HAP-1 (cell line): ENCODE measurements around the gene CELF2.

Source experiments
- DNase-seq, 2 experiments: peaks; one replicate each; pipeline ENCODE4 v3.0.0-alpha.2; 2016 to 2020; ENCODE audit warnings: low spot score in 2 of 2
- H3K27me3 ChIP-seq: fragments of 250-450 bp; sonication (Bioruptor Pico); 2 replicates; pipeline ENCODE4 v1.5.1; 2020; ENCODE audit warnings: low read depth, mild to moderate bottlenecking, moderate library complexity
- H3K36me3 ChIP-seq: fragments of 250-450 bp; sonication (Bioruptor Pico); replicated peaks from 2 replicates; pipeline ENCODE4 v1.5.1; 2020; ENCODE audit warnings: mild to moderate bottlenecking
- H3K4me1 ChIP-seq: fragments of 250-450 bp; sonication (Bioruptor Pico); 2 replicates; pipeline ENCODE4 v1.5.1; 2020; ENCODE audit warnings: mild to moderate bottlenecking
- H3K4me3 ChIP-seq: fragments of 250-450 bp; sonication (Bioruptor Pico); 2 replicates; pipeline ENCODE4 v1.5.1; 2020; ENCODE audit warnings: mild to moderate bottlenecking, moderate library complexity
- H3K9me3 ChIP-seq: fragments of 250-450 bp; sonication (Bioruptor Pico); 2 replicates; pipeline ENCODE4 v1.5.1; 2020; ENCODE audit warnings: mild to moderate bottlenecking, moderate library complexity
- in situ Hi-C: fragments of 300-500 bp; cut with MboI; formaldehyde crosslinking; loops from 3 replicates; pipeline ENCODE4 v1.14.3; 2020; ENCODE audit warnings: low sequenced_read_pairs, inconsistent platforms, mixed read lengths

CELF2 gene

GRCh38 chr10:11066520-11066919 is 48.8 kb downstream of the CELF2 start:
- no peaks in the 10 kb centered on the region for H3K36me3 ChIP-seq
- no peak for DNase-seq
- H3K9me3 ChIP-seq: no peaks in the 10 kb centered on the region
- H3K4me1 ChIP-seq: no peaks in the 10 kb centered on the region
- H3K4me3 ChIP-seq: no peak overlapping the region
- in situ Hi-C loops: no loop called here
- no peaks in the 10 kb centered on the region for H3K27me3 ChIP-seq

- Histone ChIP-seq H3K9me3 (no peaks in the 10 kb centered on the region), H3K36me3 (no peaks in the 10 kb centered on the region), H3K27me3 (no peaks in the 10 kb centered on the region), H3K4me3 (no peak overlapping the region), H3K4me1 (no peaks in the 10 kb centered on the region)
- in situ Hi-C loops: no loop called here
- DNase-seq: no peak
Measured at GRCh38 chr10:11068861-11069633, 51.4 kb downstream of the CELF2 start.

- Histone ChIP-seq H3K36me3 (no peaks in the 10 kb centered on the region), H3K27me3 (no peaks in the 10 kb centered on the region), H3K9me3 (no peaks in the 10 kb centered on the region), H3K4me3 (no peak overlapping the region), H3K4me1 (no peaks in the 10 kb centered on the region)
- in situ Hi-C loops: no loop called here
- DNase-seq: no peak
Measured at GRCh38 chr10:11073410-11073809, 55.7 kb downstream of the CELF2 start.

- Histone ChIP-seq H3K27me3 (no peaks in the 10 kb centered on the region), H3K4me1 (no peaks in the 10 kb centered on the region), H3K4me3 (no peak overlapping the region), H3K36me3 (no peaks in the 10 kb centered on the region), H3K9me3 (no peaks in the 10 kb centered on the region)
- no peak for DNase-seq
- in situ Hi-C loops: no loop called here
Measured at GRCh38 chr10:11074536-11075267, 57.0 kb downstream of the CELF2 start.

GRCh38 chr10:11076221-11076620 is 58.5 kb downstream of the CELF2 start:
- Histone ChIP-seq H3K4me3 (no peak overlapping the region), H3K36me3 (no peaks in the 10 kb centered on the region), H3K27me3 (no peaks in the 10 kb centered on the region), H3K9me3 (no peaks in the 10 kb centered on the region), H3K4me1 (no peaks in the 10 kb centered on the region)
- in situ Hi-C loops: no loop called here
- no peak for DNase-seq

GRCh38 chr10:11080564-11080984 is 62.9 kb downstream of the CELF2 start:
- no peak overlapping the region for H3K4me3 ChIP-seq
- H3K4me1 ChIP-seq: no peaks in the 10 kb centered on the region

GRCh38 chr10:11081408-11081807 is 63.7 kb downstream of the CELF2 start:
- Histone ChIP-seq H3K27me3 (no peaks in the 10 kb centered on the region), H3K9me3 (no peaks in the 10 kb centered on the region), H3K4me1 (no peaks in the 10 kb centered on the region), H3K4me3 (no peak overlapping the region), H3K36me3 (no peaks in the 10 kb centered on the region)
- DNase-seq: no peak
- in situ Hi-C loops: no loop called here

More at GRCh38 chr10:11080564-11080984, 62.9 kb downstream of the CELF2 start:
- Histone ChIP-seq H3K27me3 (no peaks in the 10 kb centered on the region), H3K36me3 (no peaks in the 10 kb centered on the region), H3K9me3 (no peaks in the 10 kb centered on the region)
- no peak for DNase-seq
- in situ Hi-C loops: no loop called here

- H3K27me3 ChIP-seq: no peaks in the 10 kb centered on the region
- no peaks in the 10 kb centered on the region for H3K9me3 ChIP-seq
- H3K4me1 ChIP-seq: no peaks in the 10 kb centered on the region
- no peak for DNase-seq
- no peaks in the 10 kb centered on the region for H3K36me3 ChIP-seq
- H3K4me3 ChIP-seq: no peak overlapping the region
- in situ Hi-C loops: no loop called here
Measured at GRCh38 chr10:11082526-11082925, 64.9 kb downstream of the CELF2 start.

GRCh38 chr10:11083051-11083450 is 65.4 kb downstream of the CELF2 start:
- no peaks in the 10 kb centered on the region for H3K36me3 ChIP-seq
- H3K27me3 ChIP-seq: no peaks in the 10 kb centered on the region
- H3K4me3 ChIP-seq: no peak overlapping the region
- DNase-seq: no peak
- H3K9me3 ChIP-seq: no peaks in the 10 kb centered on the region
- in situ Hi-C loops: no loop called here
- no peaks in the 10 kb centered on the region for H3K4me1 ChIP-seq

- H3K4me3 ChIP-seq: no peak overlapping the region
- H3K4me1 ChIP-seq: no peaks in the 10 kb centered on the region
- no peak for DNase-seq
- H3K27me3 ChIP-seq: no peaks in the 10 kb centered on the region
- no peaks in the 10 kb centered on the region for H3K9me3 ChIP-seq
- H3K36me3 ChIP-seq: no peaks in the 10 kb centered on the region
- in situ Hi-C loops: no loop called here
Measured at GRCh38 chr10:11085545-11085944, 67.9 kb downstream of the CELF2 start.

GRCh38 chr10:11086177-11086840 is 68.6 kb downstream of the CELF2 start:
- Histone ChIP-seq H3K4me3 (no peak overlapping the region), H3K36me3 (no peaks in the 10 kb centered on the region), H3K4me1 (no peaks in the 10 kb centered on the region), H3K9me3 (no peaks in the 10 kb centered on the region), H3K27me3 (no peaks in the 10 kb centered on the region)
- DNase-seq: no peak
- in situ Hi-C loops: no loop called here

- Histone ChIP-seq H3K36me3 (no peaks in the 10 kb centered on the region), H3K4me1 (no peaks in the 10 kb centered on the region), H3K27me3 (no peaks in the 10 kb centered on the region), H3K4me3 (no peak overlapping the region), H3K9me3 (no peaks in the 10 kb centered on the region)
- in situ Hi-C loops: no loop called here
- DNase-seq: no peak
Measured at GRCh38 chr10:11087372-11087771, 69.7 kb downstream of the CELF2 start.

GRCh38 chr10:11088709-11089108 is 71.0 kb downstream of the CELF2 start:
- in situ Hi-C loops: no loop called here
- Histone ChIP-seq H3K27me3 (no peaks in the 10 kb centered on the region), H3K36me3 (no peaks in the 10 kb centered on the region), H3K4me1 (no peaks in the 10 kb centered on the region), H3K9me3 (no peaks in the 10 kb centered on the region), H3K4me3 (no peak overlapping the region)
- DNase-seq: no peak

GRCh38 chr10:11089272-11089671 is 71.6 kb downstream of the CELF2 start:
- Histone ChIP-seq H3K4me1 (peaks cover 2% of the 10 kb centered on the region; the same call in 1 of the 2 replicates), H3K9me3 (no peaks in the 10 kb centered on the region), H3K4me3 (no peak overlapping the region), H3K36me3 (no peaks in the 10 kb centered on the region), H3K27me3 (no peaks in the 10 kb centered on the region)
- in situ Hi-C loops: no loop called here
- no peak for DNase-seq
